Glomerular visceral epithelial cell (primary cell): ENCODE measurements around the gene TMEM39A.

Experiments
- DNase-seq: peaks from one replicate; pipeline ENCODE4 v3.0.0-alpha.2; 2016; ENCODE audit errors: extremely low spot score

TMEM39A gene

GRCh38 chr3:119456469-119456868 is 6.9 kb downstream of the TMEM39A start:
- no peak for DNase-seq

GRCh38 chr3:119453822-119454221 is 9.6 kb downstream of the TMEM39A start:
- DNase-seq = no peak

DNA sequence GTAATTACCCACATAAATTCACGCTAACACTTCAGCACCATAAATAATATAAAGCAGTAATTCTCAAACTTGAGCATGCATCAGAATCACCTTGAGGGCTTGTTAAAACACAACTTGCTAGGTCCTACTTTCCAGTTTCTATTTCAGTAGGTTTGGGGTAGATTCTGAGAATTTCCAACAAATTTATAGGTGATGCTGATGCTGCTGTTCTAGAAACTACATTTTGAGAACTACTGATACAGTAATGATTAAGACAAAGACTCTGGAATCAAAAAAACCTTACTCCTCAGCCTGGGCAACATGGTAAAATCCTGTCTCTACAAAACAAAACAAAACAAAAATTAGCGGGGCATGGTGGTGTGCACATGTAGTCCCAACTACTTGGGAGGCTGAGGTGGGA is 18.8 kb downstream of the TMEM39A start:
- DNase-seq = no peak

DNA sequence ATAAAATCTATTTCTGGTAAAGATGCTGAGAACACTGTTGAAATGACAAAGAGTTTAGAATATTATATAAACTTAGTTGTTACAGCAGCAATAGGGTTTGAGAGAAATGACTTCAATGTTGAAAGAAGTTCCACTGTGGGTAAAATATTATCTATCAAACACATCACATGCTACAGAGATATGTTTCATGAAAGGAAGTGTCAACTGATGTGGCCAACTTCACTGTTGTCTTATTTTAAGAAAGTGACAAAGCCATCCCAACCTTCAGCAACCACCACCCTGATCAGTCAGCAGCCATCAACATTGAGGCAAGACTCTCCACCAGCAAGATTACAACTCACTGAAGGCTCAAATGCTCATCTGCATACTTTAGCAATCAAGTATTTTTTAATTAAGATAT is 20.2 kb downstream of the TMEM39A start:
- DNase-seq = no peak

DNA sequence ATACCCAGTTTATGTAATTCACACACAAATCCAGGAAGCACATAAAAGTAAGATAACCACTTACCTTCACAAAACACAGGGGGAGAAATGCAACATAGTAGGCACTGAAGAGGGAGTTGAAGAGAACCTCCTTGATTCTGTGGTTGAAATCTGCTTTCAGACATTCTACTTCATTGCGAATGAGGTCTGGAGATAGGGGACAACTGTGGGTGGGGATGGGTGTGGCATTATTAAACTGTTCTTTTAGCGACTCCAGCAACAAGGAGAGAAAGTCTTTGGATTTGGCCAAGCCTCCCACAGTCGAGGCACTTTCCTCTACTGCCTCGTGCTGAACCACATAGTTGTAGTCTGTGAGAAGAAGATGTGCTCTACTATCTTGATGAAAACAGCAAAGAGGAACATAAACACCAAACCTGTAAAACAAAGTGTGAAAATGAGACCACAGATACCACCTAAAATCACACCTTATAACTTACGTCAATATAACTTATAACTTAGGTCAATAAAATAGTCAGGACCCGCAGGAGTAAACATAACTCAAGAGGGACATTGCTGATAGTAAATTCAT is 25.6 kb downstream of the TMEM39A start:
- no peak for DNase-seq

GRCh38 chr3:119436977-119437376 is 26.4 kb downstream of the TMEM39A start:
- no peak for DNase-seq

- no peak for DNase-seq
These were observed 28.7 kb downstream of the TMEM39A start for GRCh38 chr3:119434703-119435102.

DNA sequence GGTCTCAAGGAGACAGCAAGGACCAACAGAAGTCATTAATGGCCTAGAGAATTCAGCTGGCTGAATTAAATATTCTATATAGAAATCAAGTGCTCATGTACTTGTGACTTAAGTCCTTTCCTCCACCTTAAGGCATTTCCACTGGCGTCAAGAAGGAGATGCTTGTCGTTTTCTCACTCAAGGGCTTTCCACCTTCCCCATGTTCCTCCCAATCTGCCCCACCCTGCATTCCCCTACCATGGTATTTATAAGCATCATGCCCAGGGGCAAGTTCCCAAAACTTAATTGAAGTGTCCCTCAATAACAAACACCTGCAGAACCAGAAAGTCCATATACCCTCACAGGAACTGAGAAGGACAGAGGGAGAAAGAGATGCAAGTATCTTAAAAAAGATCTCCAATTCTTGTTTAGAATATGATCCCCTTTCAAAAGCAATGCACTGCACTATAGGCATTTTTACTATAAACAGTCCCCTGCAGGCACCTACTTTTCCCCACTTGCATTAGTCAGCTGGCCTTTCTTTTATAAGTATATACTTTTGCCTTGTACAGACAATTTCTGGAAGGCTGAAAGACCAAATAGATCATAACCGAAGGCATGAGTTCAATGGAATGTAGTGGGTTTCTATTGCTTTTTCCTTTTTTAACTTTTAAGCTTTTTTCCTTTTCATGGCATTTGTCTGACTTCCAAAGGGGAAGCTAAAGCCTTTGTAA is 29.6 kb downstream of the TMEM39A start:
- no peak for DNase-seq

- no peak for DNase-seq
These were observed 34.9 kb downstream of the TMEM39A start for GRCh38 chr3:119428538-119428937.

- DNase-seq = no peak
These were observed 35.7 kb downstream of the TMEM39A start for GRCh38 chr3:119427669-119428068.

DNA sequence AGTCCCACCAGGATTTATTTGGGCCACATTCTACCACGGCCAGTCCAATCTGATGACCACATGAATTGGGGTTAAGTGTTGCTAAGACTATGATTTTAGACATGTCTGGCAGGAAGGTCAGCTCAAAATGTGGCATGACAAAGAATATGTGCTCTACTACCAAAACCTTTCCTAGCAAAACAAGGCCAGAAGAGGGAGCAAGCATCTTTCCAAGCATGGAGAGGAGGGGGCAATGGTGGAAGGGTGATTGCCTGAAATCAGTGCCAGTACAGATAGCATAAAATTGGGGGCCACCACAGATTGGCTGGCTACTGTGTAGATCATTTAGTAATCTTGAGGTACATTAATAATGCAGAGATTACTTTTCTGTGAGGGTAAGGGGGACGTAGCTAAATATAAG is 43.2 kb downstream of the TMEM39A start:
- no peak for DNase-seq

DNA sequence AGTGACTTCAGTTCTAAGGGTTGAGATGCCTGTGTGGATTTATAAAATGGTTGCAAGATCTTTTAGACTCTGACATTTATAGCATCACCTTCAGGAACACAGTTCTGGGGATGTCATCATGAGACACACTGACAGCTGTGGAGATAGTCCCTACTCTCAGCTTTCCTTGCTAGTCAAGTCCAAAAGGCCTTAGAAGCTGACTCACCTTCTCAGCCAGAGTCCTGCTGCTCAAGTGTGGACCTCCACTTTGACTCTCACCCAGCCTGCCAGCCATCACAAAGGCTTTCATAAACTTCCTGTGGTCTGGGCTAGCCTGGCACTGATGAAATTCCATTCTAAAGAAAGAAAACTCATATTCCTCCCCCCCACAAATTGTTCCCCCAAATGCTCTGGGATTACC is 44.8 kb downstream of the TMEM39A start:
- no peak for DNase-seq

DNA sequence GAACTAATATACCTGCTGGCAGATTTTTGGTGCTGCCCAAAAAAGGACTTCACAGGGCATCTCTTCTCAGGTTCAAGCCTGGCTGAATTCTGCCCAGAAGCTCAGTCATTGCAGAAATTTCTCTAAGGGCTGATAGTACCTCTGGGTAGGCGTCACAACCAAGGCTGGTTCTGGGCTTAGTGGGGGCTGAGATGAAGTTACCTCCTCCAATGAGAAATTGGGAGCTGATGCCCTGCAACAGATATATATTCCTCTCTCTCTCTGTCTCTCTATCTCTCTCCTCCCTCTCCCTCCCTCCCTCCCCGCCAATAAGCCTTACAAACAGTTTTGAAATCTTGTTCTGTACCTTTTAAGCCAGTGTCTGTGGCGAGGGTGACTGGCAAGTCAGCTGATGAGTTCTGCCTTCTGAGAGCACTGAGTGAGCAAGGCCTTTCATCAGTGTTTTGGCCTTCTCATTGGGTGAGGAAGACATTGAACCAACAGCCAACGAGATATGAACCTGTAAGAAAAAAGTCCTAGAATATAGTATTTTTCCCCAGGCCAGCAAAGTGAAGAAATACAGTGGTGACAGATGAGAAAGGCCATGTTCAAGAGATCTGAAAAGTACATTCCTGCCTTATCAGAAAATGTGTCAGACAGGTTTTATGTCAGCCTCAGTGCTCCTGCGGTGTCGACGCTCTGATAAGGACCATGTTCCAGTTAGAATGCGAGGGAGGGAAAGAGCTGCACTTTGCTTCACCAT is 45.5 kb downstream of the TMEM39A start:
- no peak for DNase-seq

- no peak for DNase-seq
These were observed 46.5 kb downstream of the TMEM39A start for GRCh38 chr3:119416873-119417272.

GRCh38 chr3:119413603-119414280 is 49.7 kb downstream of the TMEM39A start:
- no peak for DNase-seq

DNA sequence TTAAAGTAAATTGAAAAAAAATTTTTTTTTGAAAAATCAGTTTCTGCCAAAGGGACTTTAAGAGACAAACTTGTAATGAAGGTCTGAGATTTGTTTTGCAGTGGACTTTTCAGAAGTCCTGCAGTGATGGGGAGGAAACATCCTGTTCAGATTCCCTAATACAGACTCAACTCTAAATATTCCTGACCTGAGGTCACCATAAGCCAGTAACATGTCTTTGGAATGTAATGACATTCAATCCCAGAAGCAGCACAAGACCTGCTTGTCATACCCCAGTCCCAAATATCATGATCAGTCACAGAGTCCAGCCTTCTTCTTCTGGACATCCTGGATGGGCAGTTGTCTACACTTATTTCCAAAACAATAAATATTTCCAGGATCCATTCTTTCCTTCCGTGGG is 53.6 kb downstream of the TMEM39A start:
- DNase-seq = no peak

GRCh38 chr3:119408243-119408950 is 55.0 kb downstream of the TMEM39A start:
- no peak for DNase-seq

DNA sequence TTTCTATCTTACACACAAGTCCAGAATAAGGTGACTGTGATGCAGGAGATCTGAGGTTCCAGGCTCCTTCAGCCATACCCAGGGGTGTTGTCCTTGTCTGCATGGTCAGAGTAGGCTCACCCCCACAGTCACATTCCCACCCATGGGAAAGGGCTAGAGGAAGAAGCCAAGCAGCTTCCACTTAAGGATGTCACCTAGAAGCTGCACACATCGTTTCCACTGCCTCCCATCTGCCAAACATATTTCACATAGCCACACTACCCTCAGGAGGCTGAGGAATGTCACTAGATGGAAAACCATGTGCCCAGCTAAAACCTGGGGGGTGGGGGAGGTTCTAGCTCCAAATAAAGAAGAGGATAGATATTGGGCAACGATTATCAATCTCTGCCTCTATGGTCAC is 58.1 kb downstream of the TMEM39A start:
- DNase-seq = no peak

GRCh38 chr3:119403201-119403600 is 60.2 kb downstream of the TMEM39A start:
- no peak for DNase-seq

DNA sequence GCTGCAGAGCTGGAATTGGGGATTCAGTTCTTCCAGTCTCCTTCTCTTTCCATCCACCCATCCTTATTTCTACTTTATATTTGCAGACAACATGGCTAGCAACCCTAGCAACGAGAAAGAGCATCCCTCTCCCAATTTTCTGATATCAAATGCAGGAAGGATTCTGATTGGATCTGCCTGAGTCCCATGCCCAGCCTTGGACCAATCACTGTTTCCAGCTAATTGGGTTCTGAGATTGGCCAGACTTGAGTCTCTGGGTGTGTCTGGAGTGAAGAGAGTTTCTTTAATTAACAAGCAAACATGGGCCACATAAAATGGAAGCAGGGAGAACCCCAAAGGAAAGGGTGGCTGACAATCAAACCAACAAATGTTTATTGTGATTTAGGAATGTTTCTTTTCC is 60.6 kb downstream of the TMEM39A start:
- DNase-seq = no peak

DNA sequence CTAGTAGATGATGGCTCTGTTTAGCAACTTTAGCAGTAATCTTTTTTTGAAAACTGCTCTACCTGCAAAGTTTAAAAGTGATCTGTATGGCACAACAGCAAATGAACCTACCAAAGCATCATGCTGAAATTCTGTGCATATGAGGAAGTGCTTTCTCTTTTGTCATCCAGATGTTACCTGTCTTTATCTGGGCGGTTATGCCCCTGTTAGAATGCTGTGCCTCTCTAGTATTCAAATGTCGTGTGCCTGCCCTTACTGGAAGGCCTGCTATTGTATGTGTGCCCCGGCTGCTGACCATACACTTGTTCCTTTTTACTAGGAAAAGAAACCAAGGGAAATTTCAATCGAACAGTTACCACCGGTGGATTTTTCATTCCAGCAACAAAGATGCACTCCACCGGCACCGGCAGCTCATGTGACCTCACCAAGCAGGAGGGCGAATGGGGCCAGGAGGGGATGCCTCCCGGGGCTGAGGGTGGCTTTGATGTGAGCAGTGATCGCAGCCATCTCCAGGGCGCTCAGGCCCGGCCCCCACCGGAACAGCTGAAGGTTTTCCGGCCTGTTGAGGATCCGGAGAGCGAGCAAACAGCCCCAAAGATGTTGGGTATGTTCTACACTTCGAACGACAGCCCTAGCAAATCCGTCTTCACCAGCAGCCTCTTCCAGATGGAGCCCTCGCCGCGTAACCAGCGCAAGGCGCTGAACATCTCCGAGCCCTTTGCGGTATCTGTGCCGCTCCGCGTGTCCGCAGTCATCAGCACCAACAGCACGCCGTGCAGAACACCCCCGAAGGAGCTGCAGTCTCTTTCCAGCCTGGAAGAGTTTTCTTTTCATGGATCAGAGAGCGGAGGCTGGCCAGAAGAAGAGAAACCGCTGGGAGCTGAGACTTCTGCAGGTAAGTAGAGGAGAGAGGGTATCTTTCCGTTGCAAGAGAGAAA is 61.6 kb downstream of the TMEM39A start:
- no peak for DNase-seq
